Esophagus muscularis mucosa (tissue), 3 donors: Measurements from ENCODE around the gene IFIT3.

Source experiments
- CTCF ChIP-seq, 3 experiments: fragments of 200-600 bp in 2 of 3; fragments of 450-650 bp in 1 of 3; sonication (generic) in 2 of 3; IDR thresholded peaks; one replicate each; pipeline ENCODE4 v1.5.1; 2017 to 2019; ENCODE audit warnings: antibody characterized with exemption in 3 of 3, mild to moderate bottlenecking in 2 of 3, moderate library complexity in 1 of 3
- EP300 ChIP-seq: sonication (generic); formaldehyde crosslinking; IDR thresholded peaks from one replicate; pipeline ENCODE4 v1.6.1; 2017; ENCODE audit warnings: antibody characterized with exemption

GRCh38 chr10:89352802-89353201, 25.0 kb downstream of the IFIT3 start:
- TF ChIP-seq EP300 (no peak), CTCF (IDR thresholded peaks at IDR 0.05) (no peak)
